ENCODE measurements around the gene NADK. TPM values are rescaled to one million over a fixed set of nuclear protein-coding genes. Genes with fewer than 3 reads are reported as not detected.

The NADK gene
- total and polyA plus RNA-seq, 10 of the 15 experiments (the other 5 are each of a cell fraction or from before 2014, with no cell fraction given) = 1.1 to 93.2 (median 46.9) TPM

GRCh38 chr1:1788136-1788535, 9.9 kb upstream of the NADK start (continued):
- TF ChIP-seq SKIL (IDR thresholded peaks at IDR 0.05; ENCODE audit: low read depth, poor library complexity, severe bottlenecking) (no peak), POLR2A (IDR thresholded peaks at IDR 0.05; ENCODE audit: low read depth, low read length) (no peak)

GRCh38 chr1:1786836-1787605, 8.8 kb upstream of the NADK start:
- Histone ChIP-seq H3K27me3 (replicated peaks in 1 of 2; ENCODE audit: control insufficient read depth in 2 of 2, insufficient read depth in 2 of 2, low read length in 1 of 2) (no peaks in the 10 kb centered on the region), H3K79me2 (ENCODE audit: control insufficient read depth, insufficient read depth, low read length) (no peaks in the 10 kb centered on the region), H3K9ac (ENCODE audit: control insufficient read depth, insufficient read depth, low read length) (no peak overlapping the region), H3K4me3 (no peak overlapping the region), H3K9me3 (replicated peaks; ENCODE audit: control insufficient read depth, insufficient read depth, low read length) (no peaks in the 10 kb centered on the region), H3K36me3 (ENCODE audit: control insufficient read depth in 2 of 2, insufficient read depth in 2 of 2, low read length in 1 of 2) (peaks cover 37 to 42% of the 10 kb centered on the region in 2 experiments), H3K4me1 (ENCODE audit: control insufficient read depth, insufficient read depth, low read length) (peaks cover 15% of the 10 kb centered on the region), H3K27ac (ENCODE audit: control insufficient read depth, insufficient read depth) (no peak overlapping the region), H2AFZ (ENCODE audit: control insufficient read depth, low read depth, low read length) (no peak overlapping the region), H4K20me1 (ENCODE audit: control insufficient read depth, insufficient read depth) (no peaks in the 10 kb centered on the region; the same call in 1 of the 2 replicates), H3K4me2 (ENCODE audit: control insufficient read depth, insufficient read depth) (no peak overlapping the region)
- ChIA-PET RAD21 (ENCODE audit: unreplicated experiment) (no interaction called here), POLR2A (no interaction called here), SMC1A (ENCODE audit: uncharacterized antibody, unreplicated experiment) (no interaction called here), CTCF (no interaction called here)
- in situ Hi-C loops (cut with MboI) = loop anchor here (10.0 kb wide), 1 partner anchor 118 kb away; no protein-coding TSS in a partner anchor
- intact Hi-C loops (cut with micrococcal nuclease; ENCODE audit: unreplicated experiment) = no loop called here
- WGBS (ENCODE audit: insufficient coverage, insufficient replicate concordance, low lambda C conversion rate, missing lambda C conversion rate) = 89% methylated on average over 20 of the region's 20 CpGs
- DNase-seq (ENCODE audit: low read depth, low spot score) (no peak), FAIRE-seq (peak; percentile 13), ATAC-seq (no peak)
- no TSS peak for BruUV-seq (replicated peaks)
- TF ChIP-seq TARDBP (IDR thresholded peaks at IDR 0.05; ENCODE audit: borderline replicate concordance) = no peak
- no peak for TF ChIP-seq MEF2B (IDR thresholded peaks at IDR 0.05; ENCODE audit: partially characterized antibody, poor library complexity, severe bottlenecking)
- TF ChIP-seq BCLAF1 (IDR thresholded peaks at IDR 0.05) = no peak
- no peak for TF ChIP-seq MEF2A (IDR thresholded peaks at IDR 0.05; ENCODE audit: insufficient read depth, low read depth, low read length)
- no peak for TF ChIP-seq NFYA (IDR thresholded peaks at IDR 0.05; ENCODE audit: borderline replicate concordance, low read depth, low read length)
- no peak for TF ChIP-seq CBFB (IDR thresholded peaks at IDR 0.05; ENCODE audit: low read depth)
- TF ChIP-seq FOXK2 (IDR thresholded peaks at IDR 0.05) = no peak
- no peak for TF ChIP-seq SUZ12 (IDR thresholded peaks at IDR 0.05; ENCODE audit: unreplicated experiment)
- no peak for TF ChIP-seq SUPT20H (IDR thresholded peaks at IDR 0.05; ENCODE audit: borderline replicate concordance, control insufficient read depth, low read depth, low read length)
- no peak for TF ChIP-seq RUNX3 (IDR thresholded peaks at IDR 0.05; ENCODE audit: low read length)
- TF ChIP-seq RELA (IDR thresholded peaks at IDR 0.05; ENCODE audit: borderline replicate concordance, partially characterized antibody) = no peak
- no peak for TF ChIP-seq CHD2 (IDR thresholded peaks at IDR 0.05; ENCODE audit: borderline replicate concordance, low read depth, low read length)
- no peak for TF ChIP-seq ESRRA (IDR thresholded peaks at IDR 0.05; ENCODE audit: low read length)
- no peak for TF ChIP-seq MTA2 (IDR thresholded peaks at IDR 0.05; ENCODE audit: low read depth)
